CD14-positive monocyte (primary cell): Measurements from ENCODE around the gene MESD. TPM values are rescaled to one million over a fixed set of nuclear protein-coding genes. Genes with fewer than 3 reads are reported as not detected.

Experiments
- DNase-seq, 3 donors: peaks; one replicate each; pipeline ENCODE4 v3.0.0-alpha.2; 2011 to 2022
- H2AFZ ChIP-seq: 2 replicates; pipeline ENCODE4 v1.6.0; 2012; ENCODE audit warnings: mild to moderate bottlenecking, low read depth, low read length, inconsistent platforms; ENCODE audit not compliant: insufficient read depth, poor library complexity, severe bottlenecking
- H3K27ac ChIP-seq, 2 donors: 1 replicate in 1 of 2; 2 replicates in 1 of 2; pipeline ENCODE4 v1.5.1; 2012 to 2013; ENCODE audit warnings: low read length in 2 of 2, control low read depth in 1 of 2, inconsistent platforms in 1 of 2, low read depth in 1 of 2, mild to moderate bottlenecking in 1 of 2
- H3K27me3 ChIP-seq, 2 donors: one replicate each; pipeline versions ENCODE4 v1.6.0 to v1.6.1; 2011 to 2013; ENCODE audit warnings: low read length in 2 of 2; ENCODE audit not compliant: control insufficient read depth in 2 of 2, insufficient read depth in 2 of 2
- H3K36me3 ChIP-seq, 2 donors: replicated peaks in 1 of 2; 1 replicate in 1 of 2; 2 replicates in 1 of 2; pipeline versions ENCODE4 v1.5.1 to v1.6.1; 2012 to 2013; ENCODE audit warnings: low read length in 2 of 2, control low read depth in 1 of 2, inconsistent platforms in 1 of 2, mild to moderate bottlenecking in 1 of 2; ENCODE audit not compliant: insufficient read depth in 2 of 2, control insufficient read depth in 1 of 2
- H3K4me1 ChIP-seq, 2 donors: 1 replicate in 1 of 2; 2 replicates in 1 of 2; pipeline versions ENCODE4 v1.5.1 to v1.6.1; 2012 to 2013; ENCODE audit warnings: low read length in 2 of 2, control low read depth in 1 of 2, inconsistent platforms in 1 of 2, mild to moderate bottlenecking in 1 of 2, moderate library complexity in 1 of 2; ENCODE audit not compliant: insufficient read depth in 2 of 2, control insufficient read depth in 1 of 2
- H3K4me2 ChIP-seq: replicated peaks from 2 replicates; pipeline ENCODE3; 2012; ENCODE audit warnings: low read length, moderate library complexity, mild to moderate bottlenecking; ENCODE audit not compliant: poor library complexity, severe bottlenecking; ENCODE audit errors: extremely low read depth
- H3K4me3 ChIP-seq, 3 experiments: fragments of 200-600 bp in 1 of 3; sonication (generic) in 1 of 3; replicated peaks in 1 of 3; 1 replicate in 2 of 3; 2 replicates in 1 of 3; pipeline ENCODE4 v1.5.1; 2011 to 2013; ENCODE audit warnings: low read length in 3 of 3, mild to moderate bottlenecking in 3 of 3, control low read depth in 2 of 3, low read depth in 2 of 3, inconsistent platforms in 1 of 3, moderate library complexity in 1 of 3
- H3K79me2 ChIP-seq: 2 replicates; pipeline ENCODE4 v1.6.0; 2012; ENCODE audit warnings: mild to moderate bottlenecking, control low read depth, inconsistent platforms, low read length, moderate library complexity; ENCODE audit not compliant: insufficient read depth
- H3K9ac ChIP-seq: 2 replicates; pipeline ENCODE4 v1.6.0; 2017; ENCODE audit warnings: low read length, mild to moderate bottlenecking; ENCODE audit not compliant: insufficient read depth, poor library complexity, severe bottlenecking
- H3K9me3 ChIP-seq, 2 donors: replicated peaks in 1 of 2; 1 replicate in 1 of 2; 2 replicates in 1 of 2; pipeline versions ENCODE4 v1.5.1 to v1.6.1; 2012 to 2013; ENCODE audit warnings: low read length in 2 of 2, control low read depth in 1 of 2; ENCODE audit not compliant: control insufficient read depth in 1 of 2, insufficient read depth in 1 of 2
- H4K20me1 ChIP-seq: 2 replicates; pipeline ENCODE4 v1.6.0; 2012; ENCODE audit warnings: mild to moderate bottlenecking, low read length, control low read depth, moderate library complexity; ENCODE audit not compliant: insufficient read depth
- H3K27ac Mint-ChIP-seq, 7 donors: one replicate each; pipeline ENCODE4 v1.8.0; 2020; ENCODE audit warnings: mild to moderate bottlenecking in 7 of 7, mixed read lengths in 7 of 7, moderate library complexity in 6 of 7, inconsistent platforms in 2 of 7
- H3K27me3 Mint-ChIP-seq, 3 donors: one replicate each; pipeline ENCODE4 v1.8.0; 2021 to 2022; ENCODE audit warnings: low read depth in 3 of 3, mild to moderate bottlenecking in 3 of 3, mixed read lengths in 3 of 3, moderate library complexity in 3 of 3, inconsistent platforms in 1 of 3
- H3K36me3 Mint-ChIP-seq, 2 donors: one replicate each; pipeline ENCODE4 v1.8.0; 2020; ENCODE audit warnings: mixed read lengths in 2 of 2, inconsistent platforms in 1 of 2, mild to moderate bottlenecking in 1 of 2
- H3K4me1 Mint-ChIP-seq: one replicate; pipeline ENCODE4 v1.8.0; 2020; ENCODE audit warnings: mild to moderate bottlenecking, mixed read lengths
- H3K4me3 Mint-ChIP-seq, 2 donors: one replicate each; pipeline ENCODE4 v1.8.0; 2020; ENCODE audit warnings: mild to moderate bottlenecking in 2 of 2, mixed read lengths in 2 of 2, moderate library complexity in 1 of 2
- H3K9me3 Mint-ChIP-seq, 7 donors: one replicate each; pipeline ENCODE4 v1.8.0; 2020 to 2022; ENCODE audit warnings: mixed read lengths in 7 of 7, mild to moderate bottlenecking in 6 of 7, moderate library complexity in 6 of 7, inconsistent platforms in 2 of 7
- CTCF ChIP-seq: fragments of 200-600 bp; IDR thresholded peaks from one replicate; pipeline ENCODE4 v1.8.0; 2022; ENCODE audit warnings: antibody characterized with exemption, mild to moderate bottlenecking
- WGBS: methylation state at CpG from one replicate; pipeline ENCODE4 v1.1.5; 2013; ENCODE audit warnings: missing lambda C conversion rate; ENCODE audit not compliant: insufficient coverage; 5-methylcytosine and 5-hydroxymethylcytosine counted together
- intact Hi-C, 2 donors: fragments of 100-400 bp; cut with micrococcal nuclease; formaldehyde crosslinking; loops; one replicate each; pipeline versions ENCODE4 v1.15.0 to v1.15.1; 2023
- polyA plus RNA-seq, 3 donors: library from polyadenylated mRNA; depleted of rRNA in 1 of 3; unstranded in 2 of 3; stranded (reverse) in 1 of 3; fragments of 300-500 nt in 2 of 3; fragments of >200 nt in 1 of 3; fragmentation: Illumina TruSeq in 2 of 3; gene quantifications; 1 replicate in 2 of 3; 2 replicates in 1 of 3; pipeline ENCODE4 v1.2.3, GENCODE V29; 2012 to 2021

The MESD gene
- polyA plus RNA-seq, 3 donors = 5.6 to 15.7 (median 13.1) TPM

GRCh38 chr15:80978685-80979329, 10.8 kb downstream of the MESD start:
- Mint-ChIP-seq H3K4me3 (no peak overlapping the region), H3K4me1 (peaks cover 18% of the 10 kb centered on the region), H3K36me3 (peaks cover 56 to 61% of the 10 kb centered on the region in 2 donors), H3K27me3 (no peaks in the 10 kb centered on the region), H3K27ac (peak overlapping the region in 5 of 7 donors; percentile 10 to 91 (median 44)), H3K9me3 (peaks cover 0 to 2% (median 0%) of the 10 kb centered on the region in 7 donors)
- peaks cover 39% of the 10 kb centered on the region for H3K79me2 ChIP-seq
- H3K36me3 ChIP-seq = peaks cover 39 to 62% of the 10 kb centered on the region in 2 donors
- no peak overlapping the region for H3K4me3 ChIP-seq
- no peak for DNase-seq
- peak overlapping the region in 1 of 2 donors; percentile 21 for H3K27ac ChIP-seq
- no peaks in the 10 kb centered on the region for H3K27me3 ChIP-seq
- no peak for TF ChIP-seq CTCF
- intact Hi-C loops = loop anchor here (5.0 to 10.0 kb wide), 2 partner anchors 126 to 288 kb away; no protein-coding TSS in a partner anchor
- no peaks in the 10 kb centered on the region for H3K9me3 ChIP-seq
- WGBS = 96% methylated on average over 6 of the region's 7 CpGs
- H4K20me1 ChIP-seq = peaks cover 16% of the 10 kb centered on the region
- H3K4me1 ChIP-seq = no peaks in the 10 kb centered on the region
- no peak overlapping the region for H3K4me2 ChIP-seq
- no peak overlapping the region for H3K9ac ChIP-seq
- no peak overlapping the region for H2AFZ ChIP-seq

GRCh38 chr15:80977627-80978036, 12.0 kb downstream of the MESD start:
- H3K36me3 Mint-ChIP-seq = peaks cover 54 to 65% of the 10 kb centered on the region in 2 donors
- H3K4me3 ChIP-seq = no peak overlapping the region
- peaks cover 18% of the 10 kb centered on the region for H4K20me1 ChIP-seq
- peak; percentile 72 for TF ChIP-seq CTCF
- no peaks in the 10 kb centered on the region for H3K27me3 ChIP-seq
- peak overlapping the region in 1 of 2 donors; percentile 24 for H3K27ac ChIP-seq
- H3K9ac ChIP-seq = no peak overlapping the region
- intact Hi-C loops = loop anchor here (5.0 to 10.0 kb wide), 2 partner anchors 127 to 290 kb away; no protein-coding TSS in a partner anchor
- WGBS = 49% methylated on average over 2 of the region's 7 CpGs
- no peak overlapping the region for H3K4me3 Mint-ChIP-seq
- peak overlapping the region in 6 of 7 donors; percentile 14 to 78 (median 68) for H3K27ac Mint-ChIP-seq
- peaks cover 13% of the 10 kb centered on the region for H3K4me1 Mint-ChIP-seq
- H3K79me2 ChIP-seq = peaks cover 27% of the 10 kb centered on the region
- DNase-seq = peak; percentile 44 to 58 (median 48)
- no peak overlapping the region for H2AFZ ChIP-seq
- peaks cover 0 to 2% (median 0%) of the 10 kb centered on the region in 7 donors for H3K9me3 Mint-ChIP-seq
- peaks cover 47 to 74% of the 10 kb centered on the region in 2 donors for H3K36me3 ChIP-seq
- no peak overlapping the region for H3K4me2 ChIP-seq
- H3K9me3 ChIP-seq = no peaks in the 10 kb centered on the region
- no peaks in the 10 kb centered on the region for H3K4me1 ChIP-seq
- H3K27me3 Mint-ChIP-seq = no peaks in the 10 kb centered on the region
